K562 (cell line): Measurements from ENCODE around the gene C11orf58. TPM values are rescaled to one million over a fixed set of nuclear protein-coding genes. Genes with fewer than 3 reads are reported as not detected.

Source experiments
- ATAC-seq: fragments of 200-7000 bp; cut with Tn5 transposase; 3 replicates; pipeline ENCODE4 v1.9.1; 2020; ENCODE audit warnings: moderate library complexity
- BruUV-seq: library from RNA; stranded (reverse); fragments of 400-500 nt; replicated peaks from 2 replicates; lab custom pipeline; 2021; lab: Mats Ljungman, UMichigan
- CTCF ChIA-PET: fragments of 300-600 bp; formaldehyde crosslinking; extraction: SDS; loops from one replicate; lab custom pipeline; 2021; ENCODE audit warnings: low intra/inter-chr PET ratio; lab: Yijun Ruan, JAX
- POLR2A ChIA-PET: fragments of 300-600, 350-650 bp; sonication (Branson Sonifier 250); formaldehyde crosslinking; extraction: SDS; loops from one replicate; lab custom pipeline; 2021; ENCODE audit warnings: antibody characterized with exemption, inconsistent platforms; lab: Yijun Ruan, JAX
- DNase-seq, 4 experiments: peaks; one replicate each; pipeline versions ENCODE4 v3.0.0 to v3.0.0-alpha.2; 2011 to 2018; ENCODE audit warnings: low spot score in 3 of 4, mixed read lengths in 3 of 4; ENCODE audit errors: extremely low read depth in 1 of 4
- FAIRE-seq: peaks from 2 replicates; lab custom pipeline; 2011; peaks lifted over from hg19 to GRCh38; lab: Jason Lieb, UNC
- H2AFZ ChIP-seq: 2 replicates; pipeline ENCODE4 v1.6.0; 2011; ENCODE audit warnings: low read depth, low read length, control low read depth, inconsistent platforms
- H3K27ac ChIP-seq: fragments of 200-600 bp; 3 replicates; pipeline ENCODE4 v1.8.0; 2011; ENCODE audit warnings: low read depth, mild to moderate bottlenecking, control low read depth, inconsistent platforms, low read length, moderate library complexity, mixed read lengths; ENCODE audit errors: extremely low read depth
- H3K27me3 ChIP-seq, 2 experiments: fragments of 300-600 bp in 1 of 2; 2 replicates in 1 of 2; 3 replicates in 1 of 2; pipeline versions ENCODE4 v1.6.0 to v1.8.0; 2011; ENCODE audit warnings: inconsistent platforms in 2 of 2, low read length in 2 of 2, mild to moderate bottlenecking in 1 of 2, mixed read lengths in 1 of 2, moderate library complexity in 1 of 2; ENCODE audit not compliant: control insufficient read depth in 2 of 2, insufficient read depth in 2 of 2
- H3K36me3 ChIP-seq: fragments of 300-600 bp; 3 replicates; pipeline ENCODE4 v1.8.0; 2011; ENCODE audit warnings: mild to moderate bottlenecking, low read length, inconsistent platforms; ENCODE audit not compliant: control insufficient read depth, insufficient read depth
- H3K4me1 ChIP-seq, 2 experiments: fragments of 200-600 bp in 1 of 2; replicated peaks in 1 of 2; 2 replicates in 1 of 2; 3 replicates in 1 of 2; pipeline versions ENCODE4 v1.5.1 to v1.8.0; 2011; ENCODE audit warnings: inconsistent platforms in 2 of 2, low read length in 2 of 2, mild to moderate bottlenecking in 1 of 2, mixed read lengths in 1 of 2, moderate library complexity in 1 of 2; ENCODE audit not compliant: control insufficient read depth in 2 of 2, insufficient read depth in 2 of 2
- H3K4me2 ChIP-seq: 2 replicates; pipeline ENCODE4 v1.6.1; 2011; ENCODE audit warnings: low read length, control low read depth, inconsistent platforms, mixed read lengths; ENCODE audit not compliant: insufficient read depth
- H3K4me3 ChIP-seq: fragments of 200-600 bp; sonication (generic), shearing (Covaris generic); 2 replicates; pipeline ENCODE4 v1.5.1; 2016; ENCODE audit warnings: control low read depth, inconsistent platforms
- H3K79me2 ChIP-seq: fragments of 200-600 bp; 3 replicates; pipeline ENCODE4 v1.8.0; 2011; ENCODE audit warnings: low read length, inconsistent platforms; ENCODE audit not compliant: control insufficient read depth, insufficient read depth
- H3K9ac ChIP-seq, 2 experiments: 2 replicates each; pipeline versions ENCODE4 v1.6.0 to v1.6.1; 2011; ENCODE audit warnings: low read depth in 2 of 2, low read length in 2 of 2, control low read depth in 1 of 2, inconsistent platforms in 1 of 2, mild to moderate bottlenecking in 1 of 2, mixed read lengths in 1 of 2; ENCODE audit not compliant: insufficient read depth in 1 of 2
- H3K9me1 ChIP-seq: one replicate; pipeline ENCODE4 v1.6.0; 2011; ENCODE audit warnings: inconsistent platforms, mild to moderate bottlenecking, low read length, moderate library complexity; ENCODE audit not compliant: control insufficient read depth, insufficient read depth
- H3K9me3 ChIP-seq: replicated peaks from 2 replicates; pipeline ENCODE4 v1.5.1; 2011; ENCODE audit warnings: low read depth, low read length, inconsistent platforms; ENCODE audit not compliant: control insufficient read depth, insufficient read depth
- H4K20me1 ChIP-seq: replicated peaks from 2 replicates; pipeline ENCODE4 v1.6.1; 2011; ENCODE audit warnings: low read length, inconsistent platforms, mixed read lengths; ENCODE audit not compliant: control insufficient read depth, insufficient read depth
- FOSL1 ChIP-seq: fragments of 200-800 bp; sonication (Bioruptor generic); conservative IDR thresholded peaks from 2 replicates; pipeline ENCODE4 v1.6.1; 2016; ENCODE audit warnings: missing genetic modification characterization, missing compliant biosample characterization
- KLF16 ChIP-seq: IDR thresholded peaks from 2 replicates; pipeline ENCODE4 v1.6.1; 2016; ENCODE audit warnings: antibody characterized with exemption
- RBBP5 ChIP-seq: fragments of 200-600 bp; sonication (generic); IDR thresholded peaks from 2 replicates; pipeline ENCODE4 v1.6.1; 2012; ENCODE audit warnings: borderline replicate concordance, mild to moderate bottlenecking, low read length, control low read depth, inconsistent platforms; ENCODE audit not compliant: insufficient read depth, poor library complexity, severe bottlenecking
- STAG1 ChIP-seq: sonication (generic); formaldehyde crosslinking; IDR thresholded peaks from 2 replicates; pipeline ENCODE4 v1.5.0; 2020; ENCODE audit warnings: missing genetic modification reagents, borderline replicate concordance
- YBX1 ChIP-seq: fragments of 450-650 bp; IDR thresholded peaks from 2 replicates; pipeline ENCODE4 v1.7.1; 2016; ENCODE audit warnings: mild to moderate bottlenecking
- ZBTB12 ChIP-seq: fragments of 250-450 bp; sonication (Bioruptor Pico); IDR thresholded peaks from 2 replicates; pipeline ENCODE4 v1.4.0; 2020
- WGBS: fragments of 100-300 bp; shearing (Covaris generic); methylation state at CpG from one replicate; pipeline ENCODE4 v1.1.6; 2016; ENCODE audit warnings: low coverage, mixed read lengths; ENCODE audit not compliant: insufficient coverage; ENCODE audit errors: missing lambda C conversion rate; 5-methylcytosine and 5-hydroxymethylcytosine counted together
- in situ Hi-C: fragments of 300-500 bp; cut with MboI; formaldehyde crosslinking; loops from 4 replicates; pipeline ENCODE4 v1.15.0; 2018; ENCODE audit warnings: inconsistent platforms, mixed read lengths
- intact Hi-C: fragments of 100-400 bp; cut with micrococcal nuclease; formaldehyde crosslinking; loops from 2 replicates; pipeline ENCODE4 v1.14.2; 2022
- polyA plus RNA-seq, 8 experiments: library from polyadenylated mRNA; depleted of rRNA in 4 of 8; stranded (reverse) in 5 of 8; unstranded in 3 of 8; fragments of >200 nt; fragmentation: Nextera tagmentation in 2 of 8; fragmentation: Illumina TruSeq in 1 of 8; extraction: Ambion mirVana in 2 of 8; extraction: Trizol in 1 of 8; gene quantifications; 2 replicates each; pipeline versions ENCODE4 v1.2.1 to v1.2.3, GENCODE V29; 2011 to 2014; ENCODE audit warnings: inconsistent platforms in 1 of 8, missing spikeins in 1 of 8
- total RNA-seq, 7 experiments: library from RNA; depleted of rRNA in 6 of 7; stranded (reverse); fragments of >200 nt in 6 of 7; fragmentation: Illumina TruSeq in 2 of 7; extraction: Trizol in 2 of 7; gene quantifications; 2 replicates each; pipeline versions ENCODE4 v1.2.1 to v1.2.3, GENCODE V29; 2011 to 2021; ENCODE audit warnings: low replicate concordance in 1 of 7
- TF ChIP-seq, protein P1 (sequence below): fragments of 450-650 bp; formaldehyde crosslinking; IDR thresholded peaks from 2 replicates; pipeline ENCODE4 v1.4.0; 2020; ENCODE audit warnings: mild to moderate bottlenecking, moderate library complexity

The C11orf58 gene
- total and polyA plus RNA-seq, 9 of the 15 experiments (the other 6 are each of a cell fraction or from before 2014, with no cell fraction given), result 104 to 421 (median 247) TPM

GRCh38 chr11:16788141-16789062 lies 50.0 kb downstream of the C11orf58 start:
- intact Hi-C loops, result loop anchor here (1.0 to 5.0 kb wide), 4 partner anchors 34 to 274 kb away; no protein-coding TSS in a partner anchor
- ChIA-PET CTCF (interaction anchor here (0.6 to 1.5 kb wide), 2 partner anchors 95 to 275 kb away, joined by 3 read pairs; no protein-coding TSS in a partner anchor), POLR2A (interaction anchor here (1.2 kb wide), 1 partner anchor 87 kb away, joined by 3 read pairs; no protein-coding TSS in a partner anchor)
- Histone ChIP-seq H3K79me2 (no peaks in the 10 kb centered on the region), H3K4me2 (no peak overlapping the region), H3K27ac (no peak overlapping the region), H3K4me1 (peaks cover 0 to 3% of the 10 kb centered on the region in 2 experiments; a peak in 2 of 5 replicates), H3K9ac (no peak overlapping the region), H3K9me3 (no peaks in the 10 kb centered on the region), H2AFZ (no peak overlapping the region), H3K27me3 (peaks cover 11 to 44% of the 10 kb centered on the region in 2 experiments; a peak in 4 of 5 replicates), H3K9me1 (no peaks in the 10 kb centered on the region), H3K4me3 (no peak overlapping the region), H4K20me1 (peaks cover 4% of the 10 kb centered on the region; the same call in 1 of the 2 replicates), H3K36me3 (no peaks in the 10 kb centered on the region)
- DNase-seq (peak; percentile 72 to 82 (median 78)), ATAC-seq (peak; percentile 94), FAIRE-seq (peak; percentile 73)
- no TSS peak for BruUV-seq
- WGBS, result 28% methylated on average over 17 of the region's 17 CpGs
- in situ Hi-C loops, result loop anchor here (10.0 kb wide), 1 partner anchor 276 kb away; no protein-coding TSS in a partner anchor
- TF ChIP-seq, protein P1, sequence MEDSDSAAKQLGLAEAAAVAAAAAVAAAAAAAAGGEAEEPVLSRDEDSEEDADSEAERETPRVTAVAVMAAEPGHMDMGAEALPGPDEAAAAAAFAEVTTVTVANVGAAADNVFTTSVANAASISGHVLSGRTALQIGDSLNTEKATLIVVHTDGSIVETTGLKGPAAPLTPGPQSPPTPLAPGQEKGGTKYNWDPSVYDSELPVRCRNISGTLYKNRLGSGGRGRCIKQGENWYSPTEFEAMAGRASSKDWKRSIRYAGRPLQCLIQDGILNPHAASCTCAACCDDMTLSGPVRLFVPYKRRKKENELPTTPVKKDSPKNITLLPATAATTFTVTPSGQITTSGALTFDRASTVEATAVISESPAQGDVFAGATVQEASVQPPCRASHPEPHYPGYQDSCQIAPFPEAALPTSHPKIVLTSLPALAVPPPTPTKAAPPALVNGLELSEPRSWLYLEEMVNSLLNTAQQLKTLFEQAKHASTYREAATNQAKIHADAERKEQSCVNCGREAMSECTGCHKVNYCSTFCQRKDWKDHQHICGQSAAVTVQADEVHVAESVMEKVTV (CRISPR knock-in tag), result 0 out of 2 replicates have a peak, but pooled peaks have one; percentile 17
- no peak for TF ChIP-seq ZBTB12 (CRISPR knock-in tag)
- peak; percentile 18; the same call in 1 of the 2 replicates for TF ChIP-seq FOSL1 (tag)
- TF ChIP-seq KLF16, result peak; percentile 47; the same call in 1 of the 2 replicates
- TF ChIP-seq STAG1, result peak; percentile 66; the same call in 1 of the 2 replicates
- no peak for TF ChIP-seq RBBP5
- no peak for TF ChIP-seq YBX1
